HCT116 (cell line): Measurements from ENCODE around the gene MS4A8. TPM values are rescaled to one million over a fixed set of nuclear protein-coding genes. Genes with fewer than 3 reads are reported as not detected.

ENCODE experiments used
- ATAC-seq: fragments of 200-7000 bp; cut with Tn5 transposase; 2 replicates; pipeline ENCODE4 v1.9.1; 2020; ENCODE audit warnings: mild to moderate bottlenecking, moderate library complexity
- BruUV-seq: library from RNA; stranded (reverse); fragments of 400-500 nt; replicated peaks from 2 replicates; lab custom pipeline; 2021; lab: Mats Ljungman, UMichigan
- CTCF ChIA-PET: fragments of 300-600 bp; sonication (Branson Sonifier 250); formaldehyde crosslinking; loops from one replicate; lab custom pipeline; 2021; ENCODE audit warnings: antibody characterized with exemption; lab: Charles Lee
- POLR2A ChIA-PET: fragments of 300-600, 350-600 bp; sonication (Branson Sonifier 250); formaldehyde crosslinking; loops from one replicate; lab custom pipeline; 2021; ENCODE audit warnings: antibody characterized with exemption; lab: Charles Lee
- RAD21 ChIA-PET, 2 experiments: fragments of 300-600 bp; sonication (Branson Sonifier 250); formaldehyde crosslinking; loops; one replicate each; lab custom pipeline; 2023; ENCODE audit warnings: low total read pairs in 2 of 2; ENCODE audit not compliant: uncharacterized antibody in 2 of 2, unreplicated experiment in 2 of 2, low non-redundant PET in 1 of 2; lab: Charles Lee
- DNase-seq: peaks from one replicate; pipeline ENCODE4 v3.0.0-alpha.2; 2010; ENCODE audit warnings: low read depth, low spot score
- H2AFZ ChIP-seq: fragments of 200-600 bp; shearing (Covaris generic), sonication (generic); 2 replicates; pipeline ENCODE4 v1.6.1; 2017; ENCODE audit warnings: low read depth, mixed run types, mixed read lengths, antibody characterized with exemption, low read length; ENCODE audit not compliant: poor library complexity, severe bottlenecking
- H3K27ac ChIP-seq: 2 replicates; pipeline ENCODE4 v1.5.1; 2012; ENCODE audit warnings: low read depth, low read length
- H3K27me3 ChIP-seq: fragments of 200-600 bp; sonication (generic); 2 replicates; pipeline ENCODE4 v1.6.1; 2016; ENCODE audit warnings: mixed run types, low read length, mixed read lengths; ENCODE audit not compliant: insufficient read depth
- H3K36me3 ChIP-seq, 2 experiments: fragments of 200-500 bp in 1 of 2; fragments of 200-600 bp in 1 of 2; sonication (Bioruptor generic) in 1 of 2; sonication (generic) in 1 of 2; 2 replicates each; pipeline versions ENCODE4 v1.5.1 to v1.6.1; 2014 to 2016; ENCODE audit warnings: low read length in 2 of 2, inconsistent platforms in 1 of 2, mixed read lengths in 1 of 2, mixed run types in 1 of 2; ENCODE audit not compliant: insufficient read depth in 2 of 2, control insufficient read depth in 1 of 2
- H3K4me1 ChIP-seq, 2 experiments: fragments of 200-600 bp in 1 of 2; sonication (generic) in 1 of 2; 2 replicates each; pipeline versions ENCODE4 v1.5.1 to v1.6.1; 2012 to 2017; ENCODE audit warnings: low read length in 2 of 2, inconsistent platforms in 1 of 2, mild to moderate bottlenecking in 1 of 2, mixed read lengths in 1 of 2, mixed run types in 1 of 2, moderate library complexity in 1 of 2; ENCODE audit not compliant: insufficient read depth in 2 of 2, control insufficient read depth in 1 of 2
- H3K4me2 ChIP-seq: fragments of 200-600 bp; sonication (generic); 2 replicates; pipeline ENCODE4 v1.6.1; 2017; ENCODE audit warnings: mixed run types, low read length, mixed read lengths
- H3K4me3 ChIP-seq, 2 experiments: fragments of 200-600 bp in 1 of 2; sonication (generic) in 1 of 2; replicated peaks in 1 of 2; 2 replicates each; pipeline ENCODE4 v1.5.1; 2011 to 2016; ENCODE audit warnings: low read length in 2 of 2, control low read depth in 1 of 2, low read depth in 1 of 2, mild to moderate bottlenecking in 1 of 2, mixed read lengths in 1 of 2, mixed run types in 1 of 2
- H3K79me2 ChIP-seq: fragments of 200-600 bp; sonication (generic); 2 replicates; pipeline ENCODE4 v1.6.1; 2017; ENCODE audit warnings: mild to moderate bottlenecking, mixed run types, low read length, moderate library complexity, mixed read lengths; ENCODE audit not compliant: insufficient read depth
- H3K9ac ChIP-seq: fragments of 200-600 bp; sonication (generic); 2 replicates; pipeline ENCODE4 v1.6.1; 2016; ENCODE audit warnings: low read length, mixed read lengths
- H3K9me2 ChIP-seq: fragments of 200-600 bp; sonication (generic), shearing (Covaris generic); 2 replicates; pipeline ENCODE4 v1.6.1; 2017; ENCODE audit warnings: mixed run types, mild to moderate bottlenecking, moderate library complexity; ENCODE audit not compliant: insufficient read depth
- H3K9me3 ChIP-seq, 2 experiments: fragments of 200-500 bp in 1 of 2; fragments of 200-600 bp in 1 of 2; sonication (Bioruptor generic) in 1 of 2; sonication (generic) in 1 of 2; 2 replicates each; pipeline ENCODE4 v1.6.1; 2014 to 2017; ENCODE audit warnings: low read length in 2 of 2, mixed read lengths in 2 of 2, inconsistent platforms in 1 of 2, low read depth in 1 of 2, mild to moderate bottlenecking in 1 of 2, mixed run types in 1 of 2, moderate library complexity in 1 of 2; ENCODE audit not compliant: control insufficient read depth in 1 of 2, insufficient read depth in 1 of 2
- H4K20me1 ChIP-seq: fragments of 200-600 bp; sonication (generic), shearing (Covaris generic); 2 replicates; pipeline ENCODE4 v1.6.1; 2017; ENCODE audit warnings: mixed run types, mild to moderate bottlenecking, moderate library complexity; ENCODE audit not compliant: insufficient read depth
- CEBPB ChIP-seq: IDR thresholded peaks from 2 replicates; pipeline ENCODE4 v1.6.1; 2012; ENCODE audit warnings: low read depth
- CTCF ChIP-seq, 3 experiments: fragments of 200-600 bp in 1 of 3; sonication (generic) in 1 of 3; IDR thresholded peaks in 2 of 3; conservative IDR thresholded peaks in 1 of 3; 2 replicates each; pipeline ENCODE4 v1.5.1; 2012 to 2017; ENCODE audit warnings: low read depth in 2 of 3, low read length in 2 of 3, antibody characterized with exemption in 1 of 3, borderline replicate concordance in 1 of 3, control low read depth in 1 of 3, mild to moderate bottlenecking in 1 of 3, mixed read lengths in 1 of 3, mixed run types in 1 of 3, moderate library complexity in 1 of 3; ENCODE audit not compliant: insufficient read depth in 1 of 3
- EGR1 ChIP-seq: IDR thresholded peaks from 2 replicates; pipeline ENCODE4 v1.6.1; 2012; ENCODE audit warnings: low read depth
- ELF1 ChIP-seq: IDR thresholded peaks from 2 replicates; pipeline ENCODE4 v1.6.1; 2012; ENCODE audit warnings: low read depth, borderline replicate concordance
- EZH2 ChIP-seq: fragments of 200-600 bp; sonication (generic); IDR thresholded peaks from 2 replicates; pipeline ENCODE4 v1.6.1; 2017; ENCODE audit warnings: antibody characterized with exemption, mixed run types
- EZH2phosphoT487 ChIP-seq: fragments of 200-600 bp; IDR thresholded peaks from 2 replicates; pipeline ENCODE4 v1.6.1; 2018; ENCODE audit warnings: antibody characterized with exemption, borderline replicate concordance
- FOSL1 ChIP-seq: IDR thresholded peaks from 2 replicates; pipeline ENCODE4 v1.6.1; 2012; ENCODE audit warnings: low read depth
- JUND ChIP-seq: IDR thresholded peaks from 2 replicates; pipeline ENCODE4 v1.6.1; 2012
- MAX ChIP-seq: IDR thresholded peaks from 2 replicates; pipeline ENCODE4 v1.6.1; 2012
- POLR2A ChIP-seq: IDR thresholded peaks from 2 replicates; pipeline ENCODE4 v1.7.0; 2011; ENCODE audit warnings: borderline replicate concordance; ENCODE audit not compliant: insufficient read depth, insufficient read length; ENCODE audit errors: extremely low read depth
- SIN3A ChIP-seq: IDR thresholded peaks from 2 replicates; pipeline ENCODE4 v1.6.1; 2012; ENCODE audit warnings: low read depth
- SP1 ChIP-seq: IDR thresholded peaks from 2 replicates; pipeline ENCODE4 v1.6.1; 2012; ENCODE audit warnings: low read depth
- TCF7L2 ChIP-seq: IDR thresholded peaks from 2 replicates; pipeline ENCODE4 v1.7.0; 2011; ENCODE audit warnings: borderline replicate concordance, inconsistent platforms; ENCODE audit not compliant: insufficient read depth, insufficient read length; ENCODE audit errors: extremely low read depth
- YY1 ChIP-seq: IDR thresholded peaks from 2 replicates; pipeline ENCODE4 v1.6.1; 2011; ENCODE audit warnings: low read length, low read depth, moderate library complexity, mild to moderate bottlenecking; ENCODE audit not compliant: insufficient replicate concordance; ENCODE audit errors: extremely low read depth
- ZBTB33 ChIP-seq: IDR thresholded peaks from 2 replicates; pipeline ENCODE4 v1.6.1; 2011; ENCODE audit warnings: mild to moderate bottlenecking, low read length, moderate library complexity; ENCODE audit not compliant: insufficient replicate concordance; ENCODE audit errors: extremely low read depth
- ZFX ChIP-seq: fragments of 450-650 bp; IDR thresholded peaks from 2 replicates; pipeline ENCODE4 v1.6.1; 2017
- ZNF274 ChIP-seq: fragments of 200-500 bp; sonication (Bioruptor generic); IDR thresholded peaks from 2 replicates; pipeline ENCODE4 v1.6.1; 2014; ENCODE audit warnings: mild to moderate bottlenecking, low read depth, low read length, inconsistent platforms
- intact Hi-C: fragments of 100-400 bp; cut with micrococcal nuclease; formaldehyde crosslinking; loops from 2 replicates; pipeline ENCODE4 v1.10.0; 2022
- total RNA-seq: library from RNA; stranded (reverse); gene quantifications from one replicate; pipeline ENCODE4 v1.2.1, GENCODE V29; 2021; ENCODE audit not compliant: unreplicated experiment

The MS4A8 gene
- total RNA-seq, 1 experiment from 2014 or later: 0.17 TPM

- 0 out of 2 replicates have a peak, but pooled peaks cover 5% of the 10 kb centered on the region for H3K27me3 ChIP-seq
- no TSS peak for BruUV-seq
- H3K4me1 ChIP-seq: no peaks in the 10 kb centered on the region
- no peaks in the 10 kb centered on the region for H3K79me2 ChIP-seq
- no peak overlapping the region for H3K27ac ChIP-seq
- CTCF ChIA-PET: interaction anchor here (2.3 to 4.3 kb wide), 2 partner anchors 13 to 398 kb away, joined by 11 to 31 read pairs; no protein-coding TSS in a partner anchor
- no peak overlapping the region for H3K4me2 ChIP-seq
- ATAC-seq: no peak
- no peak for TF ChIP-seq CEBPB
- TF ChIP-seq POLR2A: no peak
- TF ChIP-seq SIN3A: no peak
- no peak for TF ChIP-seq ZNF274
- TF ChIP-seq SP1: no peak
- no peak for TF ChIP-seq FOSL1
- TF ChIP-seq MAX: no peak
- no peak for TF ChIP-seq TCF7L2
- no peak for TF ChIP-seq YY1
- no peak for TF ChIP-seq ZBTB33
- no peak for TF ChIP-seq JUND
- no peak for TF ChIP-seq CTCF (IDR thresholded peaks at IDR 0.05 in 2 of 3, conservative IDR thresholded peaks at IDR 0.05 in 1 of 3; ENCODE audit: borderline replicate concordance in 1 of 3, insufficient read depth in 1 of 3, low read depth in 2 of 3, low read length in 2 of 3)
- TF ChIP-seq EZH2phosphoT487: no peak
- TF ChIP-seq ELF1: no peak
- no peak for TF ChIP-seq EZH2
- no peak for TF ChIP-seq EGR1
- no peak for TF ChIP-seq ZFX
- H3K9me2 ChIP-seq: no peaks in the 10 kb centered on the region
- intact Hi-C loops: no loop called here
- no peak for DNase-seq
- no peak overlapping the region for H2AFZ ChIP-seq
- no peak overlapping the region for H3K9ac ChIP-seq
- POLR2A ChIA-PET: no interaction called here
- RAD21 ChIA-PET: no interaction called here
- H3K4me3 ChIP-seq: no peak overlapping the region
- no peaks in the 10 kb centered on the region for H3K36me3 ChIP-seq
- H3K9me3 ChIP-seq: no peaks in the 10 kb centered on the region
- H4K20me1 ChIP-seq: no peaks in the 10 kb centered on the region
These were observed 62.2 kb downstream of the MS4A8 start for GRCh38 chr11:60761436-60762190.
